Measurements from ENCODE around the gene MYO5A. TPM values are rescaled to one million over a fixed set of nuclear protein-coding genes. Genes with fewer than 3 reads are reported as not detected.

MYO5A gene
- total and polyA plus RNA-seq, 4 donors = 5.7 to 42.1 (median 22.0) TPM

DNA sequence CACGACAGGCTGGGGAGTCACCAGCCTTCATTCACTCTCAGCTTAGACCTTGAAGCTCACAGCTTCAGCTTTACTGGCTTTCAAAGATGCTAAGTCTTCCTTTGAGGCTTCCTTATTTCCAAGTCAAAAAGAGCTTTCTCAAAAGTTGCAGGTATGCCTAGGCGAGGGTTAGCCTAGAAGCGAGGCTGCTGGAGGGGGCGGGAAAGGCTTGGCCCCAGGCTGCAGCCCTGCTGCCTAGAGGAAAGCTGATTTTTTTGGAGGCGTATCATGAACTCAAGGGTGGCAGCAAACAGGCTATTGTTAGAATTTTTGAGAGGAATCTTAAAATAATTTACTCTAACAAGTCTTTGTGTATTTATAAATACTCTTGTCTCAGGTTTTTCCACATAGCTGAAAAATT is 270.2 kb downstream of the MYO5A start:
- Histone ChIP-seq H3K9me3 (ENCODE audit: control insufficient read depth, low read length) (no peaks in the 10 kb centered on the region), H3K4me3 (ENCODE audit: low read length in 2 of 2) (no peak overlapping the region), H3K27me3 (ENCODE audit: control insufficient read depth in 1 of 2, insufficient read depth in 2 of 2, low read length in 1 of 2) (no peaks in the 10 kb centered on the region), H3K36me3 (ENCODE audit: control insufficient read depth in 1 of 2, insufficient read depth in 2 of 2, low read length in 1 of 2) (no peaks in the 10 kb centered on the region), H3K27ac (ENCODE audit: low read depth in 1 of 2, low read length in 2 of 2) (no peak overlapping the region), H3K4me1 (ENCODE audit: control insufficient read depth in 1 of 2, insufficient read depth in 2 of 2, low read length in 2 of 2) (no peaks in the 10 kb centered on the region)
- WGBS, 2 donors = 90 to 94% methylated on average over 5 of the region's 5 CpGs
- ATAC-seq (ENCODE audit: low FRiP score) = no peak
- DNase-seq = no peak
- intact Hi-C loops (cut with DNase I) = loop anchor here in 1 of 2 donors (10.0 kb wide), 2 partner anchors 106 to 306 kb away; partner anchors contain the start of gene ARPP19

- intact Hi-C loops (cut with DNase I) = loop anchor here (2.0 to 10.0 kb wide), 3 partner anchors 107 to 477 kb away; partner anchors contain the start of gene ARPP19 (in 1 of the 2)
- Histone ChIP-seq H3K27me3 (ENCODE audit: control insufficient read depth in 1 of 2, insufficient read depth in 2 of 2, low read length in 1 of 2) (no peaks in the 10 kb centered on the region), H3K4me1 (ENCODE audit: control insufficient read depth in 1 of 2, insufficient read depth in 2 of 2, low read length in 2 of 2) (peaks cover 0 to 2% of the 10 kb centered on the region in 2 donors), H3K36me3 (ENCODE audit: control insufficient read depth in 1 of 2, insufficient read depth in 2 of 2, low read length in 1 of 2) (no peaks in the 10 kb centered on the region), H3K27ac (ENCODE audit: low read depth in 1 of 2, low read length in 2 of 2) (no peak overlapping the region), H3K9me3 (ENCODE audit: control insufficient read depth, low read length) (no peaks in the 10 kb centered on the region), H3K4me3 (ENCODE audit: low read length in 2 of 2) (no peak overlapping the region)
- no peak for DNase-seq
- no peak for ATAC-seq (ENCODE audit: low FRiP score)
- 37 to 40% methylated on average over 5 of the region's 5 CpGs for WGBS, 2 donors
These were observed 271.0 kb downstream of the MYO5A start for GRCh38 chr15:52257734-52258062.

Small RNA genes within 50 kb of the gene (microRNA-seq; reads per million reads assigned to microRNA genes)
- 0 reads per million in 2 donors for gene MIR1266

Other genes with a start within 250 kb of the MYO5A start
- gene MYO5C, start 233.1 kb downstream of the MYO5A start, total RNA-seq = 10 to 100 TPM in 1 of 2 donors, 1 to 10 TPM in 1; 7.8 to 15.3 TPM
- gene MYO5C, start 233.1 kb downstream of the MYO5A start, polyA plus RNA-seq = 1 to 10 TPM in 1 of 2 donors, under 1 TPM in 1; 0.08 to 1.8 TPM
- gene ARPP19, start 40.1 kb upstream of the MYO5A start, total RNA-seq = 100 to 1,000 TPM; 129 to 163 TPM
- gene ARPP19, start 40.1 kb upstream of the MYO5A start, polyA plus RNA-seq = 10 to 100 TPM; 33.3 to 55.6 TPM
- gene ATOSA, start 150.5 kb upstream of the MYO5A start, total RNA-seq = 10 to 100 TPM; 38.6 to 48.0 TPM
- gene ATOSA, start 150.5 kb upstream of the MYO5A start, polyA plus RNA-seq = 10 to 100 TPM; 19.3 to 42.0 TPM